ENCODE measurements around the gene C19orf12. TPM values are rescaled to one million over a fixed set of nuclear protein-coding genes. Genes with fewer than 3 reads are reported as not detected.

The C19orf12 gene
- total RNA-seq, 2 experiments from 2014 or later: 7.7 TPM

- H3K27ac Mint-ChIP-seq: peak overlapping the region; percentile 92
- H3K36me3 Mint-ChIP-seq (ENCODE audit: low read depth): peaks cover 35% of the 10 kb centered on the region
- H3K4me3 Mint-ChIP-seq: no peak overlapping the region
- H3K27me3 Mint-ChIP-seq: no peaks in the 10 kb centered on the region
- no peaks in the 10 kb centered on the region for H3K27me3 ChIP-seq (ENCODE audit: control insufficient read depth in 1 of 2, insufficient read depth in 2 of 2, low read length in 2 of 2)
- no peak overlapping the region for H3K27ac ChIP-seq (ENCODE audit: low read depth in 1 of 2, low read length in 2 of 2)
- intact Hi-C loops (cut with DNase I, micrococcal nuclease): no loop called here
- POLR2A ChIA-PET: interaction anchor here (0.6 to 4.9 kb wide), 8 partner anchors 11 to 167 kb away, joined by 3 to 28 read pairs (median 7); partner anchors contain the start of genes C19orf12, PLEKHF1 and POP4
- peak in 1 of 14 experiments; percentile 34 for DNase-seq
- no peak overlapping the region for H3K4me3 ChIP-seq (ENCODE audit: low read length)
- no peaks in the 10 kb centered on the region for H3K9me3 Mint-ChIP-seq
- peaks cover 99% of the 10 kb centered on the region for H3K4me1 ChIP-seq (ENCODE audit: insufficient read depth, low read length)
- no peak for ATAC-seq (ENCODE audit: poor library complexity)
- no peak for TF ChIP-seq CTCF (IDR thresholded peaks at IDR 0.05)
- H3K4me1 Mint-ChIP-seq (ENCODE audit: low read depth): peaks cover 79% of the 10 kb centered on the region
- CTCF ChIA-PET: interaction anchor here (3.1 to 3.2 kb wide), 2 partner anchors 11 to 38 kb away, joined by 11 to 14 read pairs; no protein-coding TSS in a partner anchor
- H3K9me3 ChIP-seq (ENCODE audit: control insufficient read depth in 1 of 2, insufficient read depth in 1 of 2, low read length in 2 of 2): no peaks in the 10 kb centered on the region
- peaks cover 50% of the 10 kb centered on the region for H3K36me3 ChIP-seq (ENCODE audit: insufficient read depth, low read length)
These were observed 36.5 kb downstream of the C19orf12 start for GRCh38 chr19:29678484-29679106.

GRCh38 chr19:29677001-29677817 lies 37.9 kb downstream of the C19orf12 start:
- Histone ChIP-seq H3K9me3 (ENCODE audit: control insufficient read depth in 1 of 2, insufficient read depth in 1 of 2, low read length in 2 of 2) (no peaks in the 10 kb centered on the region), H3K4me1 (ENCODE audit: insufficient read depth, low read length) (peaks cover 100% of the 10 kb centered on the region), H3K27me3 (ENCODE audit: control insufficient read depth in 1 of 2, insufficient read depth in 2 of 2, low read length in 2 of 2) (no peaks in the 10 kb centered on the region), H3K4me3 (ENCODE audit: low read length) (no peak overlapping the region), H3K36me3 (ENCODE audit: insufficient read depth, low read length) (peaks cover 50% of the 10 kb centered on the region), H3K27ac (ENCODE audit: low read depth in 1 of 2, low read length in 2 of 2) (peak overlapping the region; percentile 7 to 49)
- Mint-ChIP-seq H3K9me3 (no peaks in the 10 kb centered on the region), H3K4me3 (peak overlapping the region; percentile 58), H3K4me1 (ENCODE audit: low read depth) (peaks cover 81% of the 10 kb centered on the region), H3K27me3 (no peaks in the 10 kb centered on the region), H3K27ac (peak overlapping the region; percentile 92), H3K36me3 (ENCODE audit: low read depth) (peaks cover 46% of the 10 kb centered on the region)
- CTCF ChIA-PET: interaction anchor here (0.9 to 3.2 kb wide), 4 partner anchors 9 to 67 kb away, joined by 3 to 14 read pairs (median 7); no protein-coding TSS in a partner anchor
- DNase-seq (no peak), ATAC-seq (ENCODE audit: poor library complexity) (no peak)
- POLR2A ChIA-PET: interaction anchor here (0.8 to 4.9 kb wide), 9 partner anchors 10 to 264 kb away, joined by 3 to 28 read pairs (median 5); partner anchors contain the start of genes C19orf12, PLEKHF1, POP4 and URI1
- intact Hi-C loops (cut with DNase I, micrococcal nuclease): no loop called here
- no peak for TF ChIP-seq CTCF (IDR thresholded peaks at IDR 0.05)

- H3K36me3 Mint-ChIP-seq (ENCODE audit: low read depth): peaks cover 50% of the 10 kb centered on the region
- no peaks in the 10 kb centered on the region for H3K9me3 Mint-ChIP-seq
- Histone ChIP-seq H3K27me3 (ENCODE audit: control insufficient read depth in 1 of 2, insufficient read depth in 2 of 2, low read length in 2 of 2) (no peaks in the 10 kb centered on the region), H3K36me3 (ENCODE audit: insufficient read depth, low read length) (peaks cover 50% of the 10 kb centered on the region), H3K4me1 (ENCODE audit: insufficient read depth, low read length) (peaks cover 100% of the 10 kb centered on the region), H3K9me3 (ENCODE audit: control insufficient read depth in 1 of 2, insufficient read depth in 1 of 2, low read length in 2 of 2) (no peaks in the 10 kb centered on the region), H3K27ac (ENCODE audit: low read depth in 1 of 2, low read length in 2 of 2) (peak overlapping the region; percentile 49 to 78), H3K4me3 (ENCODE audit: low read length) (no peak overlapping the region)
- ChIA-PET POLR2A (interaction anchor here (1.0 to 4.9 kb wide), 5 partner anchors 9 to 70 kb away, joined by 3 to 28 read pairs (median 17); partner anchors contain the start of genes PLEKHF1 and POP4), CTCF (interaction anchor here (0.9 to 3.2 kb wide), 3 partner anchors 9 to 66 kb away, joined by 3 to 14 read pairs (median 3); no protein-coding TSS in a partner anchor)
- H3K4me3 Mint-ChIP-seq: peak overlapping the region; percentile 58
- DNase-seq (no peak), ATAC-seq (ENCODE audit: poor library complexity) (no peak)
- peak overlapping the region; percentile 92 for H3K27ac Mint-ChIP-seq
- TF ChIP-seq CTCF (IDR thresholded peaks at IDR 0.05): no peak
- intact Hi-C loops (cut with DNase I, micrococcal nuclease): no loop called here
- H3K4me1 Mint-ChIP-seq (ENCODE audit: low read depth): peaks cover 84% of the 10 kb centered on the region
- H3K27me3 Mint-ChIP-seq: no peaks in the 10 kb centered on the region
These were observed 38.5 kb downstream of the C19orf12 start for GRCh38 chr19:29676586-29676985.

Measured in CD4-positive, alpha-beta T cell (primary cell).